NOMO-1 treated with DMSO at 0.1 percent for 48 hours (cell line): Measurements from ENCODE around the gene GTF3A.
A peak's percentile ranks its signal among the peaks of the same experiment; 100 is the strongest.

ENCODE experiments used
- DNase-seq: peaks from one replicate; lab custom pipeline; 2025; ENCODE audit not compliant: unreplicated experiment; lab: John Stamatoyannopoulos, UW

The GTF3A gene

DNA sequence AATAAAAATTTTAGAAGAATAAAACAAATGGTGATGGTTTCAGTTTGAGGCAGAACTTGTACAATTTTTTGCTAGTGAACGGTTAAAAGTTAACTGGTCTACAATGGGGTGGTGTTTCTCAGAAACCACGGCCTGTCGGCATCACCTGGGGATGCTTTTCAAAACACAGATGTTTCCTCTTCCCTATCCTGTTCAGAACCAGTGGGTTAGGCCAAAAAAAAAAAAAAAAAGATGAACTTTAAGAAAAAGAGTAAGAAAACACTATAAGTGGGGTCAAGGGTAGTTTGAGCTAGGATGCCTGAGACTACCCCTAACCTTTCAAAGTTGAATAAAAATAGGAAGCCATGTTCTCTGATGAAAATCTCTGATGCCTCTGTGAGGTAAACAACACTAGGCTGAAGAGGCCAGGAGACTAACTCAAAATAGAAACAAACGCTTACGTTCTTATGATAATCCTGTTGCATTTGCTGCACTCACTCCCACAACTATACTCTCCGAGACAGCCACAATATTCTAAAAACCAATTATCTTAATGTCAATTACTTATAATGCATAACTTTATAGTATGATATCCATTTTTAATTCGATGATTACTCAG lies 22.7 kb downstream of the GTF3A start:
- DNase-seq, result no peak

DNA sequence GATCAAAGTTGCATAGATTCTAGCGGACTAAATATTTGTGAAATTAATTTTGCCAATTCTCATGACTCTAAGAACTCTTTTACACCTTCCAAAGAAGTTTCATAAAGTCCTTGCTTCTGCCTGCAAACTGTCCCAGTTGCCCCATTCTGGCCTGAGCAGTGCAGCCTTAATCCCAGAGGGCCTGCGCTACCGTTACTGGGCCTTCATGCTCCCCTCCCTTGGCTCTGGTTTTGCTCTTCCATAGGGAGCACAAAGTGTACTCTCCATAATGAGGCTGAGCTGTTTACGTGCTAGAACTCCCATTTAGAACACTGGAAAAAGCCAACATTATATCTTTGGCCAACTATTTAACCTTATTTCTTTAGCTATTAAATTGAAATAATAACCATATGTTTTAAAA lies 23.9 kb downstream of the GTF3A start:
- no peak for DNase-seq

DNA sequence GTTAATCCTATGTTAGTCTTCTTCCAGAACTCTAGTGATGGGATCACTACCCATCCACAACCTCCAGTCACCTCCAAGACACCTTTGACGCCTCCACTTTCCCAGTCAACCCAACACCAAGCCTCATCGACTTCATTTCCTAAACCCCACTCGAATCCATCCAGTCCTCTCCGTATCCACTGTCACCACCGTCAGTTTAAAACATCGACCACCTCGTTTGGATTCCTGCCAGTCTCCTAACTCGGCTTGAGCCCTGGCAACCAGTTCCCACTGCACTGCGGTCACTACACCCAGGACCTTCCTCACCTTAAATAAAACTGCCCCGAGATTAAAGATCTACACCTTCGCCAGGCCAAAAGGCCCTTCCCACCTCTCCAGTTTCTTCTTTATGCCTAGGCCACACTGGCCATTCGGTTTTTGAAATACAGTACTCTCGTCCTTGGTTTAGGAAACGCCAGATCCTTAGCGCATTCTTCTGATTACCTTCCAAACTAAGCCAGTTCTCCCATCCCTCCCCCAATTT lies 24.7 kb downstream of the GTF3A start:
- no peak for DNase-seq

DNA sequence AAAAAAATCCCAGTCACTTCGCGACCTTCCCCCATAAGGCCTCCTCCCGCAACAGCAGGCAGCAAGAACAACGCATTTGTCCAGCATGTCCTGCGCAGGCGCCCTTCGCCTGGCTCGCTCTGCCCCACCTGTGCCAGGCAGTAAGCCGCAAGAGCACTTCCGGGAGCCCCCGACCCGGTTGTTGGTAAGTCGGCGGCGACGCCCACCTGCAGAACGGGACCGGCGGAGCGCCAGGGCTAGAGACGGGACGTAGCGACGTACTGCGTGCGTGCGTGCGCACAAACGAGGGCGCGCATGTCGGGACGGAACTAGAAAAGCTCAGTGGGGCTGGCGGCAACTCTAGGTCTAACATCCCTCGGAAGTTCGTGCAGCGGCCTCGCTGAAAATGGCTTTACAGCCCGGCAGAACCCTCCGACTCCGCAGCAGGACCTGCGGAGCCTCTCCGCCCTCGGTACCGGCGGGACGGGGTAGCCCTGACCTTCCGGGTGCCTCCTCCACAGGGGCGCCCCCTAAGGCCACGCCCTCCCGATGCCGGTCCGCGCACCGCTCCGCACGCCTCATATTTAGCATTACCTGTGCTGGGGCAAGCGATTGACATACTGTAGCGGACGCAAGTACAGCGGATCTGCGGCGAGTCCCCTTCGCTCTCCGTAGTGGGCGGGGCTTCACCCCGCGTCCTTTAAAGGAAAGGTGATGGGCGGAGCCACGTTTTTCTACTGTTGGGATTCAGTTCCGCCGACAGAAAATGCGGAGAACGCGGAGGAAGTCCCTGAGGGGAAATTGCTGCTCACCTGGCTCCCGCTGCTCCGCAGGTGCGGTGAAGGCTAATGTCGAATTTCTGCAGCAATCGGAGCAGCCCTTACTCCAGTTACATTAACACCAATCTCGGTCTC lies 25.8 kb downstream of the GTF3A start, which contains the start of gene MTIF3:
Gene MTIF3 (minus strand): TSS at position 629 of the 893 bp plus-strand sequence. CDS start 10,116 bp downstream, outside the sequence.
- DNase-seq, result peak; percentile 96

DNA sequence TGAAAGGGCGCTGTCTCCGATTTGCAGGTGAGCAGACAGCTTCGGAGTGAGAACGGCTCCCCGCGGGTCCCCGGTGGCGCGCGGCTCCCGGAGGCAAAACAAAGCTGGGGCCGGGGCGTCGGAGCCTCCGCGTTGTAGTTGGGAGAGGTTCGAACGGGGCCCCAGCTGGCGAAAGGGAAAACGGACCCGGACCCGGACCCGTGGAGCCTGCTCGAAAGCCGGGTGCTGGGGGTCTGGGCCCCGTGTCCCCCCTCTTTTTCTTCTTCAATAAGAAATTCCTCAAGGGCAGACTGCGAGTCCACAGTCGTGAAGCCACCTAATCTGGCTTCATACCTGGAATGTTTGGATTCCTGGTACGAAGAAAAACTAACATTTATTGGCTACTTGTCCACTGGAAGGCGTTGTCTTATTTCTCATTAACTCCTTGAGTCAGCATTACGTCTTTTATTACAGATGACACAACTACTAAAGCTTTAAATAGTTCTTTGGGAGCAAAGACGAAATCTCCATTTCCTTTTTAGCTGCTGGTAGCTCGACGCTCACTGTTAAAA lies 26.6 kb downstream of the GTF3A start:
- DNase-seq, result peak; percentile 81

DNA sequence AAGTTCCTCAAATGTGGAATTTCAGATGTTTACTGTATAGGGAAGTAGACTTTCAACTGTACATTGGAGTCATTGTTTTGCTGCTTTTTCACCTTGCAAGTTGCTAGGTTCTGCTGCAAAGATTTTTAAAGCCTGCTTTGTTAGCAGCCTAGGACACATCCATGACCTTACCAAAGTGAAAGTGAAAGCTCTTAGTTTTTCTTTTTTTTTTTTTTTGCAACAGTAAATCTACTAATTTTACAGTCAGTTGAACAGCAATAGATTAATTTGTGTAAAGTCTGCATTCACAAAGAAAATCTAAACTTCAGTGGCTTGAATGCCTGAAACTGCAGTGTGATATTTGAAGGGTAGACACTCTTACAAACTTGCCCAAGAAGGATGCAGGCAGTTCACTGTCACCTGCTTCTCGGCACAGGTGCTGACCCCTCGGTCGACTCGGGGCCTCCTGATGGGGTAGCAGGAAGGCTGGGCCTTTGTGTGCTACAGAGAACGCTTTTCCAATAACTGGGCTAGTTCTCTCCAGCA lies 31.0 kb downstream of the GTF3A start:
- DNase-seq, result peak; percentile 20

DNA sequence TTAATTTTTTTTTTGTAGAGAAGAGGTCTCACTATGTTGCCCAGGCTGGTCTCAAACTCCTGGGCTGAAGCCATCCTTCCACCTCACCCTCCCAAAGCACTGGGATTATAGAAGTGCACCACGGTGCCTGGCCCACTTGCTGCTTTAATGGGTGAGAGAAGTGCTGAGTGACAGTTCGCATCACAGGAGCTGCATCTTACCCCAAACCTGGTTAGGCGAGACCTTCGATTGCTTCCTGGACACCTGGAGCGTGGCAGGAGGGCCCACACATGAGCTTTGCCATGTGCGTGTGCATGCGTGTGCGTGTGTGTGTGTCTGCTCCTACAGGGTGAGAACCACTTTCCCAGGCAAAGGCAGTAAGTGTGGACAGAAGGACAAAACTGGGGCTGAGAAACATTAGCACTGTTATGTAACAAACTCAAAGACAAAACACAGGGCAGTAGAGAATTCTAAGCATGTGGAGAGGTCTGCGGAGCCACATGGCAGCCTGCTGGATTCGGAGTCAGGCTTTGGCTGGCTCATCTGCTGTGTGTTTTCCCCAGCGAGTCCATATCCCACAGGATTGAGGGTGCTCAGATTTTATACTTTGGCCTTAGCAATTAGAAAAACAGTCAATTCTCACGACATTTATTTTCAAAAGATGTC lies 37.6 kb downstream of the GTF3A start:
- no peak for DNase-seq

DNA sequence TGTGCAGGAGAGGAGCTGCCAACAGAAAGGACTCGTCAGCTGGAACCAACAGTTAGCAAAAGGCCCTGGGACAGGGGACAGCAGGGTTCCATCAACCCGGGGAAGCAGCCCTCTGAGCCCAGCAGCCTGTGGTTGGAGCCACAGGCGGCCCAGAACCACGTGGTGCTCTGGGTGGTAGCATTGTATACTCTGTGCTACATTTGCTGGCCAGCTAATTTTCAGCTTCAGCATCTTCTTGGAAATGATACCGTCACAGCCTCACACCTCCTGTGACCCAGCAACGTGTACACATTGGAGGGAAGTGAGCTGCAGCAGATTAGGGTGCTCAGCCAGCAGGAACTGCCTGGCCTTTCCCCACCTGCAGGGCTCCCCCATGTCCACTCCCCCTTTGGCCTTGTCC lies 39.1 kb downstream of the GTF3A start:
- DNase-seq, result no peak

DNA sequence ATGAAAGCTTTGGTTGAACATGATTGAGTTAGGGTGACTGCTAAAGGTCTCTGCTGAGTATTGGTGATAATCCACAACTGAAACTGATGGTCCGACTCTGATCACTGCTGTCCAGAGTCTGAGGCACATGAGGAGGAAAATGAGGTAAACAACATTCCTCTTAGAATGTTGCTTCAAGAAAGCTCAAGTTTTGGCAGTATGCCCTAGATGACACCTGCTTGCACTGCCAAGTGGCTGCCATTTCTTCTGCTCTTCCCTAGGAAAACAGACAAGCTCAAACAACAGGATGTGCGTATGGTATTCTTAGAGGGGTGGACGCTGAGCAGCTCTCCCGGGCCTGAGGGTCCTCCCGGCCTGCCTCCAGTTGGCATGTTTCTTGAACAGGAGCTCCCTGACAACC lies 41.2 kb downstream of the GTF3A start:
- no peak for DNase-seq

DNA sequence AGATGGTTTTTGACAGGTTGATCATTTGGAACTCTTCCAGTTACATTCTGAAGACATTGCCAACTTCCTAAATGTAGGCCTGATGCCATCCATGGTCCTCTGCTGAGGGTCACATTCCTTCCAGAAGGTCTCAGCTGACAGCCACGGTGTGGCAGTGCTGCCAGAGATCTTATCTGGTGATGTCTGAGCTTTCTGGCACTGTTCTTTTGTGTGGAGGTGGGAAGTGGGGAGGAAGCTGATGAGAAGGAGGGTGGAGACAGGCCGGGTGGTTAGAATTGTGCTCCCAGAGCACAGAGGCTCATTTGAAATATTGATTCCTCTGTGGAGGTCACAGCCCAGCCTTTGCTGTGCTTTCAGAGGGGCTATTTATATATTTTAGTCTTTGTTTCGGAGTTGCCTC lies 42.1 kb downstream of the GTF3A start:
- no peak for DNase-seq

DNA sequence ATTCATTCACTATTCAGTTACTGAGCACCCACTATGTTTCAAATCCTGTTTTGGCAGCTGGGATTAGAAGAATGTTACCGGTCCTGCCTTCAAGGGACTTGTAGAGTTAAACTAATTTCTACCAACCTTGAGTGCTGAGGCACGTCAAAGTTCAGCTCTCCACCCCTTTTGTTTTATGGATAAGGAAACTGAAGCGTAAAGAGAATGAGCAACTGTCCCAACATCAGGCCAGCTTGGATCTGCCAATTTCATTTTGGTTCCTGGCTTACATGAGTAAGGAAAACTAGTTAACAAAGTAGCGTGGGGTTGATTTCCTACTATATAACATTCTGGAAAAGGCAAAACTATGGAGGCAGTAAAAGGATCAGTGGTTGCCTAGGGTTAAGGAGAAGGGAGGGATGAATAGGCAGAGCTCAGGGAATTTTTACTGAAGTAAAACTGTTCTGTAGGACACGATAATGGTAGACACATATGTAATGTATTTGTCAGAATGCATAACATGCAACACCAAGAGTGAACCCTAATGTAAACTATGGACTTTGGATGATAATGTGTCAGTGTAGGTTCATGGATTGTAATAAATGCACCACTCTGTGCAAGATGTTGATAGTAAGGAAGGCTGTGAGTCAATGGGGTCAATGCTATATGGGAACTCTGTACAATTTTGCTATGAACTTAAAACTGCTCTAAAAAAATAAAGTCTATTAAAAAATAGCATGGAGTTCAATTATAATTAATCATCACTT lies 45.8 kb downstream of the GTF3A start:
- no peak for DNase-seq

DNA sequence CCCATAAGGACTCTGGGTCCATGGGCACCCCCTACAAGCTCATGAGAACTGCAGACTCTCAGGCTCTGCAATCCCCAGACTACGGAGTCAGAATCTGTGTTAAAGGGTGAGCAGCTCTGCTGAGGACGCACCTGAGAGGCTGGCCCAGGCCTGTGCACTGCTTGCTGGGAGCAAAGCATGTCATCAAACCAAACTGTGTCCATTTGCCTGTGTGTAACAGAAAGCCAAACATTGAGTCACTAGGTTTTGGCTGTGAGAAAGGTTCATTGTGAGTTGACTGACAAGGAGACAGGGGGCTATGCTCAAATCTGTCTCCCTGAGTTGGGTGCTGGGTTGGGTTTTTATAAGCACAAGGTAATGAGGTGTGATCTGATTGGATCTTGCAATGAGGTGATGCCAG lies 48.0 kb downstream of the GTF3A start:
- no peak for DNase-seq

DNA sequence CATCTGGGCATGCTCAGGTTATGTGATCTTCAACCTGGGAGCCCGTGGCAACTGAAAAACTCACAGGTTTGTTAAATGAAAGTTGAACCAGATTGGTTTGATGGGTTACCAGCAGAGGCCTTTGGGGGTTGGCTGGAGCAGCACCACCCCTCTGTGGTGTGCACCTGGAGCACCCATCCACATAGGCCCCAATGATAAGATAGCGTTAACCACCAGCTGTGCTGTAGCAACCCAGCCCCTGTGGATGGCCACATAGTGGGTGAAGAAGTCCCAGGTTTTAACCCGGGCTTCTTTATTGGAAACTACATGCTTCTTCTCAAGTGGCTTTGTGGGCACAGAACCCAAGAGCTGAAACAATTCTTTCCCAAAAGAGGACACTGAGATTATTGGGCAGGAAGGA lies 48.5 kb downstream of the GTF3A start:
- DNase-seq, result no peak

DNA sequence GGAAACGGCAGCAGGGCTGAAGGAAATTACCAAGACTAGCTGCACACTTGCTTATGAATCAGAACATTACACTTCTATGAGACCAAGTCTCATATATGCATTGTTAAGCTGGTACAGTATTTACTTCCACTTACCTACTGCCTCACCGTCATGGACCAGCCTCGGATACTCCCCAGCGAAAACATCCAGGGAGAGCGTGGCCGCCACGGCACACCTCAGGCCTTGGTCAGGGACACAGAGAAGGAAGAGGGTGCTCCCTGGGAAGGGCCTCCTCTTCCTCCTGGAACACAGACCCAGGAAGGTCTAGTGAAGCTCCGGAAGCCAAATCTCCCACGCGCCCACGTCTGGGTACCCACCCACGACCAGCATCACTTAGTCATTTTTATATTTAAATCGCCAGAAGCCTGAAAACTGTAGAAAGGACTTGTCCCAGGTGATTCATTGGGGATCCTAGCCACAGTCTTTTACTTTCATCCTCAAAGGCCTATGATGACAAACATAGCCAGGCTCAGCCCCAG lies 50.4 kb downstream of the GTF3A start:
- no peak for DNase-seq

DNA sequence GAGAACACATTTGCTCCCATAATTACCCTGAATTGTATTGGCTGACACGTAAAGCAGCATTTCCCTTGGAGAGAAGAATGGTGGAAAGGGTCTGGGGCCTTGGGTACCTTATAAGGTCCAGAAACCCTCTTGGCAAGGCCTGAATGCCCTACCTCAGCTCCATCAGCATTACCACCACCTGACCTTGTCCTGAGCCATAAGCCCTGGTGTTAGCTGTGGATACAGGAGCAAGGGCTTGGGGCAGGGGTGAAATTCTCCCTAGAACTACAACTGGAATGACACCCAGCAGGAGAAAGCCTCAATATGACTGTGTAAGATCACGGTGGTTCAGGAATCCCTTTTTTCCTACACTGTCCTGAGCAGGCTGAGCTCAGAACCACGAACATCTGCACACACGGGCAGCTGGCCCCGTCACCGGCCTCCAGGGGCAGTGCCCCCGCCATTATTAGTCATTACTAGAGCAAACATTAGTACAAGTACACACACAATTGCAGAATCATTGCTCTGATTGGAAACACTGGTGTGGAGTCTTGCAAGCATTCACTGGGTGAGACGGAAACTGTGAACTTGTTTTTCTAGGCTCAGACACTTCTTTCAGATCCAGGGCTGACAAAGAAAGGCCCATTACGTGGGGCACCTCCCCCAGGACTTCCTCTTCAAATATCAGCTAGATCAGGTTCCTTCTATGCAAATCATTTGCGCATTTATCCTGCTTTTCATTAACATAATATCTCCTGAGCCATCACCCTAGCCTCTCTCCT lies 52.7 kb downstream of the GTF3A start:
- peak; percentile 7 for DNase-seq

DNA sequence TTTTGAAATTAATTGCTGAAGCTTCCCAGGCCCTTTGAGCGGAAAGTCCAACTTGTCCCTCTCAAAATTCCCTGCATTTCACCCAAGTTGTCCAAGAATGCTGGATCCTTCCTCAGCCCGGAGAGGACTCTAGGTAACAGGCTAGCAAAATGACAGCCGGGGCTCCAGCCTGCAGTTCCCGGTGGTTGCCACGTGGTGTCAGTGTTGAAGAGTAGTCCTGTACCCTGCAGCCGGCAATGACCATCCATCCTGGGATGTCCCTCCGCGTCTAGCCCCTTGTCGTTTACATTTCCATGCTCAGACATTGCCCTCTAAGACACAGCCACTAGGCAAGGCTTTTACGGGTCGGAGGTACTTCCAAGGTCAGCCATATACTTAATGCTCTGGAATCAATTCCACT lies 57.3 kb downstream of the GTF3A start:
- no peak for DNase-seq

DNA sequence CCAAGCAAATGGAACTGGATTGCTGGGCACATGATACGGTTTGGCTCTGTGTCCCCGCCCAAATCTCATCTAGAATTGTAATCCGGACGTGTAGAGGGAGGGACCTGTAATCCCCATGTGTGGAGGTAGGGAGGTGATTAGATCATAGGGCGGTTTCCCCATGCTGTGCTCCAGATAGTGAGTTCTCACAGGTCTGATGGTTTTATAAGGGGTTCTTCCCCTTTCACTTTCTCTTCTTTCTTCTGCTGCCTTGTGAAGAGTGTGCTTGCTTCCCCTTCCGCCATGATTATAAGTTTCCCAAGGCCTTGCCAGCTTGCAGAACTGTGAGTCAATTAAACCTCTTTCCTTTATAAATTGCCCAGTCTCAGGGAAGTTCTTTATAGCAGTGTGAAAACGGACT lies 58.6 kb downstream of the GTF3A start:
- peak; percentile 100 for DNase-seq

DNA sequence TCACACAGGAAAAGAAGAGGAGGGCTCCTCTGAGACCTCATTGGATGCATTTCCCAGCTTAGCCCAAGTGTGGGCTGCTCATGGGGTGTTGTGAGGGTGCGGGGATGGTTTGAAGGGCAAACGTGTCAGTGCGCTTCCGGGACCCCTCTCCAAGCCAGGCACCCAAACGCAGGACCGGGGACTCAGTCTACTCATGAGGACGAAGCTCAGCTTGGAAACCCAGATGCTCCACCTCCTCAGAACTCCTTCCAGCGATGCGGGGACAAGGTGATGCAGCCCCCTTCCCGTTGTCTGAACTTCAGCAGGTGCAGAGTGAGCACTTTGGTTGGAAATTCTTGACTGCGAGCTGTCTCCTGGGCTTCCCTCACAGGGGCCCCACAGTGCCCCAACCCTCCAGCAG lies 59.0 kb downstream of the GTF3A start:
- no peak for DNase-seq
